Measurements from ENCODE around the gene KLF12. TPM values are rescaled to one million over a fixed set of nuclear protein-coding genes. Genes with fewer than 3 reads are reported as not detected.

Gene KLF12
- total and polyA plus RNA-seq, 2 donors (not counting 1 experiment from before 2014, with no cell fraction given) = 11.4 to 18.2 TPM

GRCh38 chr13:74104661-74105275, 29.4 kb downstream of the KLF12 start:
- no peak overlapping the region for H3K4me3 ChIP-seq (replicated peaks in 1 of 4; ENCODE audit: control extremely low read depth in 1 of 4, insufficient read depth in 1 of 4, low read depth in 3 of 4, low read length in 4 of 4)
- no peak overlapping the region for H3K27ac ChIP-seq (ENCODE audit: insufficient read depth, low read length)
- no peak for DNase-seq (ENCODE audit: low read depth in 2 of 2)
- no peaks in the 10 kb centered on the region for H3K9me3 ChIP-seq (ENCODE audit: control insufficient read depth, insufficient read depth, low read depth, low read length)
- no peaks in the 10 kb centered on the region for H3K36me3 ChIP-seq (ENCODE audit: control insufficient read depth, insufficient read depth, low read length)
- H3K4me2 ChIP-seq (ENCODE audit: extremely low read depth, insufficient read depth, low read length) = no peak overlapping the region
- TF ChIP-seq CTCF (conservative IDR thresholded peaks at IDR 0.05 in 1 of 2, IDR thresholded peaks at IDR 0.05 in 1 of 2; ENCODE audit: low read depth in 1 of 2, low read length in 2 of 2) = no peak
- no peak for TF ChIP-seq EZH2 (IDR thresholded peaks at IDR 0.05; ENCODE audit: low read length, missing control alignments)
- H2AFZ ChIP-seq (ENCODE audit: low read length) = no peak overlapping the region
- no peaks in the 10 kb centered on the region for H3K4me1 ChIP-seq (ENCODE audit: control insufficient read depth, extremely low read depth, insufficient read depth, low read length)
- peaks cover 18% of the 10 kb centered on the region for H3K79me2 ChIP-seq (ENCODE audit: control insufficient read depth, insufficient read depth, low read length)
- no peaks in the 10 kb centered on the region for H3K27me3 ChIP-seq (ENCODE audit: control insufficient read depth, insufficient read depth, low read length)
- no peaks in the 10 kb centered on the region for H4K20me1 ChIP-seq (ENCODE audit: control insufficient read depth, extremely low read depth, insufficient read depth, low read length)
- no peak overlapping the region for H3K9ac ChIP-seq (ENCODE audit: insufficient read depth, low read length)

GRCh38 chr13:74103970-74104555, 30.1 kb downstream of the KLF12 start:
- Histone ChIP-seq H3K36me3 (ENCODE audit: control insufficient read depth, insufficient read depth, low read length) (no peaks in the 10 kb centered on the region), H3K79me2 (ENCODE audit: control insufficient read depth, insufficient read depth, low read length) (peaks cover 20% of the 10 kb centered on the region), H3K4me2 (ENCODE audit: extremely low read depth, insufficient read depth, low read length) (no peak overlapping the region), H2AFZ (ENCODE audit: low read length) (no peak overlapping the region), H3K4me1 (ENCODE audit: control insufficient read depth, extremely low read depth, insufficient read depth, low read length) (no peaks in the 10 kb centered on the region), H3K27me3 (ENCODE audit: control insufficient read depth, insufficient read depth, low read length) (no peaks in the 10 kb centered on the region), H3K4me3 (replicated peaks in 1 of 4; ENCODE audit: control extremely low read depth in 1 of 4, insufficient read depth in 1 of 4, low read depth in 3 of 4, low read length in 4 of 4) (no peak overlapping the region), H3K9me3 (ENCODE audit: control insufficient read depth, insufficient read depth, low read depth, low read length) (no peaks in the 10 kb centered on the region), H3K27ac (ENCODE audit: insufficient read depth, low read length) (no peak overlapping the region), H4K20me1 (ENCODE audit: control insufficient read depth, extremely low read depth, insufficient read depth, low read length) (no peaks in the 10 kb centered on the region), H3K9ac (ENCODE audit: insufficient read depth, low read length) (no peak overlapping the region)
- DNase-seq (ENCODE audit: low read depth in 2 of 2) = peak in 1 of 2 donors; percentile 27
- no peak for TF ChIP-seq EZH2 (IDR thresholded peaks at IDR 0.05; ENCODE audit: low read length, missing control alignments)
- TF ChIP-seq CTCF (conservative IDR thresholded peaks at IDR 0.05 in 1 of 2, IDR thresholded peaks at IDR 0.05 in 1 of 2; ENCODE audit: low read depth in 1 of 2, low read length in 2 of 2) = no peak

GRCh38 chr13:74103196-74103595, 31.0 kb downstream of the KLF12 start:
- H3K27me3 ChIP-seq (ENCODE audit: control insufficient read depth, insufficient read depth, low read length) = no peaks in the 10 kb centered on the region
- H3K9ac ChIP-seq (ENCODE audit: insufficient read depth, low read length) = no peak overlapping the region
- H4K20me1 ChIP-seq (ENCODE audit: control insufficient read depth, extremely low read depth, insufficient read depth, low read length) = no peaks in the 10 kb centered on the region
- peaks cover 18% of the 10 kb centered on the region for H3K79me2 ChIP-seq (ENCODE audit: control insufficient read depth, insufficient read depth, low read length)
- H3K9me3 ChIP-seq (ENCODE audit: control insufficient read depth, insufficient read depth, low read depth, low read length) = no peaks in the 10 kb centered on the region
- H3K4me1 ChIP-seq (ENCODE audit: control insufficient read depth, extremely low read depth, insufficient read depth, low read length) = no peaks in the 10 kb centered on the region
- no peak overlapping the region for H2AFZ ChIP-seq (ENCODE audit: low read length)
- no peak overlapping the region for H3K27ac ChIP-seq (ENCODE audit: insufficient read depth, low read length)
- H3K4me3 ChIP-seq (replicated peaks in 1 of 4; ENCODE audit: control extremely low read depth in 1 of 4, insufficient read depth in 1 of 4, low read depth in 3 of 4, low read length in 4 of 4) = no peak overlapping the region
- DNase-seq (ENCODE audit: low read depth in 2 of 2) = no peak
- TF ChIP-seq EZH2 (IDR thresholded peaks at IDR 0.05; ENCODE audit: low read length, missing control alignments) (no peak), CTCF (conservative IDR thresholded peaks at IDR 0.05 in 1 of 2, IDR thresholded peaks at IDR 0.05 in 1 of 2; ENCODE audit: low read depth in 1 of 2, low read length in 2 of 2) (no peak)
- H3K4me2 ChIP-seq (ENCODE audit: extremely low read depth, insufficient read depth, low read length) = no peak overlapping the region
- no peaks in the 10 kb centered on the region for H3K36me3 ChIP-seq (ENCODE audit: control insufficient read depth, insufficient read depth, low read length)
